Caco-2 (cell line): ENCODE measurements around the gene GALNT1. TPM values are rescaled to one million over a fixed set of nuclear protein-coding genes. Genes with fewer than 3 reads are reported as not detected.

ENCODE experiments used
- BruUV-seq: library from RNA; stranded (reverse); fragments of 400-500 nt; replicated peaks from 2 replicates; lab custom pipeline; 2021; lab: Mats Ljungman, UMichigan
- CTCF ChIA-PET: fragments of 300-600 bp; sonication (Branson Sonifier 250); formaldehyde crosslinking; loops from one replicate; lab custom pipeline; 2022; ENCODE audit warnings: antibody characterized with exemption; lab: Charles Lee
- POLR2A ChIA-PET: fragments of 300-600 bp; sonication (Branson Sonifier 250); formaldehyde crosslinking; loops from one replicate; lab custom pipeline; 2022; ENCODE audit warnings: antibody characterized with exemption; lab: Charles Lee
- DNase-seq, 2 experiments: peaks; one replicate each; pipeline versions ENCODE4 v3.0.0 to v3.0.0-alpha.2; 2020 to 2022
- H3K27me3 ChIP-seq: replicated peaks from 2 replicates; pipeline ENCODE4 v1.6.0; 2011; ENCODE audit warnings: low read length; ENCODE audit not compliant: control insufficient read depth, insufficient read depth
- H3K36me3 ChIP-seq: 2 replicates; pipeline ENCODE4 v1.5.1; 2011; ENCODE audit warnings: low read length; ENCODE audit not compliant: control insufficient read depth, insufficient read depth
- H3K4me1 ChIP-seq: fragments of 250-450 bp; sonication (Bioruptor Pico); 2 replicates; pipeline ENCODE4 v1.5.1; 2020; ENCODE audit warnings: mild to moderate bottlenecking
- H3K4me3 ChIP-seq: 2 replicates; pipeline ENCODE4 v1.5.1; 2011; ENCODE audit warnings: low read depth, mild to moderate bottlenecking, control low read depth, low read length
- H3K9me3 ChIP-seq: fragments of 250-450 bp; sonication (Bioruptor Pico); 2 replicates; pipeline ENCODE4 v1.5.1; 2020; ENCODE audit warnings: mild to moderate bottlenecking, moderate library complexity
- H3K27ac Mint-ChIP-seq: one replicate; pipeline ENCODE4 v1.8.0; 2022; ENCODE audit warnings: mixed read lengths; ENCODE audit not compliant: unreplicated experiment
- H3K27me3 Mint-ChIP-seq: one replicate; pipeline ENCODE4 v1.8.0; 2022; ENCODE audit warnings: mixed read lengths; ENCODE audit not compliant: insufficient read depth, unreplicated experiment
- H3K36me3 Mint-ChIP-seq: one replicate; pipeline ENCODE4 v1.8.0; 2022; ENCODE audit warnings: mild to moderate bottlenecking, mixed read lengths; ENCODE audit not compliant: insufficient read depth, unreplicated experiment
- H3K4me1 Mint-ChIP-seq: one replicate; pipeline ENCODE4 v1.8.0; 2022; ENCODE audit warnings: low read depth, mixed read lengths; ENCODE audit not compliant: unreplicated experiment
- H3K4me3 Mint-ChIP-seq: one replicate; pipeline ENCODE4 v1.8.0; 2022; ENCODE audit warnings: mild to moderate bottlenecking, moderate library complexity, mixed read lengths; ENCODE audit not compliant: unreplicated experiment
- H3K9me3 Mint-ChIP-seq: one replicate; pipeline ENCODE4 v1.8.0; 2022; ENCODE audit warnings: mixed read lengths; ENCODE audit not compliant: unreplicated experiment
- intact Hi-C: fragments of 100-400 bp; cut with micrococcal nuclease; formaldehyde crosslinking; loops from one replicate; pipeline ENCODE4 v1.10.0; 2022; ENCODE audit not compliant: unreplicated experiment
- total RNA-seq: library from RNA; stranded (reverse); gene quantifications from 2 replicates; pipeline ENCODE4 v1.2.3, GENCODE V29; 2022
- TF ChIP-seq, protein P1 (sequence below), 2 experiments: fragments of 200-600 bp in 1 of 2; IDR thresholded peaks; 1 replicate in 1 of 2; 2 replicates in 1 of 2; pipeline versions ENCODE4 v1.5.1 to v1.8.0; 2011 to 2022; ENCODE audit warnings: antibody characterized with exemption in 1 of 2, control low read depth in 1 of 2, inconsistent platforms in 1 of 2, low read depth in 1 of 2, low read length in 1 of 2, mild to moderate bottlenecking in 1 of 2, moderate library complexity in 1 of 2; ENCODE audit not compliant: insufficient read depth in 1 of 2, severe bottlenecking in 1 of 2, unreplicated experiment in 1 of 2

The GALNT1 gene
- total RNA-seq, 1 experiment from 2014 or later, result 53.6 TPM

DNA sequence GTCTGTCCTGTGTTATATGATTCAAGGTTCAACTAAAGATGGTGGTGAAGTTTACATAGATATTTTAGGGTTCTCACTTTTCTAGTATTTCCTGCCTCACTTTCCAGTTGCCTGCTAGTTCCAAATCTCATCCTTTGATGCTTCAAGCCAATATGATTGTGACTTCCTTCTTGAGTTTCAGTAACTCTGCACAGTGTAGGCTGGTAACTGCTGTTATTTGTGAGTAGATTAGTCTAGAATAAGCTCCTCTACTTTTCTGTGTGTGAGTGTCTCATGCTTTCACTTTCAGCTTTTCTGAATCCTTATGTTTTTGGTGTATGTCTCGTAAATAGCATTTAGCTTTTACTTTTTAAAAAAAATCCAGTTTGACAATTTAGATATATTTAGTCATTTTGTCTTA lies 42.6 kb downstream of the GALNT1 start:
- no peaks in the 10 kb centered on the region for H3K9me3 ChIP-seq
- H3K36me3 ChIP-seq, result no peaks in the 10 kb centered on the region
- Mint-ChIP-seq H3K9me3 (peaks cover 14% of the 10 kb centered on the region), H3K27ac (no peak overlapping the region), H3K36me3 (peaks cover 7% of the 10 kb centered on the region), H3K27me3 (no peaks in the 10 kb centered on the region), H3K4me3 (no peak overlapping the region), H3K4me1 (no peaks in the 10 kb centered on the region)
- no peaks in the 10 kb centered on the region for H3K27me3 ChIP-seq
- H3K4me1 ChIP-seq, result no peaks in the 10 kb centered on the region
- CTCF ChIA-PET, result no interaction called here
- no peak for DNase-seq
- TF ChIP-seq, protein P1, sequence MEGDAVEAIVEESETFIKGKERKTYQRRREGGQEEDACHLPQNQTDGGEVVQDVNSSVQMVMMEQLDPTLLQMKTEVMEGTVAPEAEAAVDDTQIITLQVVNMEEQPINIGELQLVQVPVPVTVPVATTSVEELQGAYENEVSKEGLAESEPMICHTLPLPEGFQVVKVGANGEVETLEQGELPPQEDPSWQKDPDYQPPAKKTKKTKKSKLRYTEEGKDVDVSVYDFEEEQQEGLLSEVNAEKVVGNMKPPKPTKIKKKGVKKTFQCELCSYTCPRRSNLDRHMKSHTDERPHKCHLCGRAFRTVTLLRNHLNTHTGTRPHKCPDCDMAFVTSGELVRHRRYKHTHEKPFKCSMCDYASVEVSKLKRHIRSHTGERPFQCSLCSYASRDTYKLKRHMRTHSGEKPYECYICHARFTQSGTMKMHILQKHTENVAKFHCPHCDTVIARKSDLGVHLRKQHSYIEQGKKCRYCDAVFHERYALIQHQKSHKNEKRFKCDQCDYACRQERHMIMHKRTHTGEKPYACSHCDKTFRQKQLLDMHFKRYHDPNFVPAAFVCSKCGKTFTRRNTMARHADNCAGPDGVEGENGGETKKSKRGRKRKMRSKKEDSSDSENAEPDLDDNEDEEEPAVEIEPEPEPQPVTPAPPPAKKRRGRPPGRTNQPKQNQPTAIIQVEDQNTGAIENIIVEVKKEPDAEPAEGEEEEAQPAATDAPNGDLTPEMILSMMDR (IDR thresholded peaks at IDR 0.05; ENCODE audit: insufficient read depth in 1 of 2, low read depth in 1 of 2, low read length in 1 of 2, severe bottlenecking in 1 of 2, unreplicated experiment in 1 of 2), result no peak
- no TSS peak for BruUV-seq
- POLR2A ChIA-PET, result no interaction called here
- no peak overlapping the region for H3K4me3 ChIP-seq
- intact Hi-C loops, result no loop called here

DNA sequence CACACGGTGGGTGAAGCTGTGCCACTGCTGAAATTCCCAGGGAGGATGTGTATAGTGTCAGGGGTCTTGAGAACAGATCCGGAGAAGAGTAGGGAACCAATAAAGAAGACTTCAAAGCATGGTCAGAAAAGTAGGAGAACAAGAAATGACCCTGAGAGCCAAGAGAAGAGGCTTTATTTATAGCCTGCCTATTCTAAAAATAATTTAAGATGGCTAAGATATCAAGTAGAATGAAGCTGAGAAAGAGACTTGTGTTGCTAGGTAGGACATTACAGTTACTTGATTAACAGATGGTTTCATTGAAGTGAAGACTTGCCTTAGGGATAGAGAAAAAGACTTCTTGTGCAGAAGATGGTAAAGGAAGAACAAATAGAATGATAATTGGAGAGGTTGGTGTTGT lies 43.7 kb downstream of the GALNT1 start:
- ChIA-PET POLR2A (no interaction called here), CTCF (no interaction called here)
- no peaks in the 10 kb centered on the region for H3K9me3 ChIP-seq
- Mint-ChIP-seq H3K4me3 (no peak overlapping the region), H3K9me3 (peaks cover 14% of the 10 kb centered on the region), H3K4me1 (no peaks in the 10 kb centered on the region), H3K27ac (no peak overlapping the region), H3K36me3 (peaks cover 7% of the 10 kb centered on the region), H3K27me3 (no peaks in the 10 kb centered on the region)
- H3K27me3 ChIP-seq, result no peaks in the 10 kb centered on the region
- no peaks in the 10 kb centered on the region for H3K4me1 ChIP-seq
- TF ChIP-seq, protein P1 (IDR thresholded peaks at IDR 0.05; ENCODE audit: insufficient read depth in 1 of 2, low read depth in 1 of 2, low read length in 1 of 2, severe bottlenecking in 1 of 2, unreplicated experiment in 1 of 2), result no peak
- BruUV-seq, result no TSS peak
- no peak for DNase-seq
- H3K36me3 ChIP-seq, result no peaks in the 10 kb centered on the region
- H3K4me3 ChIP-seq, result no peak overlapping the region
- intact Hi-C loops, result no loop called here

DNA sequence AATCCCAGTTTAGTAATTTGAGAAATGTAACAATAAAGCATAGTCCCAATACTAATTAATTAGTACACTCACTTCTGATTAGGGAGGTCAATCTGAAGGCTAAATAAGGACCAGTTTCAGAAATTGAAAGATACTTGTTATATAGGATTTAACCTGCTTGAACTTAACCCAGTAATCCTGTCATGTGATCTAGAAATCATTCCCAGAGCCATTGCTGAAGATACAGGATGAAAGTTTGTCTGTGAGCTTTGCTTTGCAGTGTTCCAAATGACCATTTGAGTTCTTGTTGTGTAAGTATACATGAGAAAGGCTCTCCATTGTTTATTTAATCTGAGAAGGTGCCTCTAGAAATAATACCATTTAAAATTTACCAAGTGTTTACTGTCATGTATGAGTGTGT lies 52.2 kb downstream of the GALNT1 start:
- Mint-ChIP-seq H3K36me3 (peaks cover 4% of the 10 kb centered on the region), H3K27me3 (no peaks in the 10 kb centered on the region), H3K4me3 (no peak overlapping the region), H3K27ac (no peak overlapping the region), H3K9me3 (peaks cover 6% of the 10 kb centered on the region), H3K4me1 (peaks cover 5% of the 10 kb centered on the region)
- Histone ChIP-seq H3K9me3 (no peaks in the 10 kb centered on the region), H3K27me3 (no peaks in the 10 kb centered on the region), H3K4me3 (no peak overlapping the region), H3K36me3 (no peaks in the 10 kb centered on the region), H3K4me1 (no peaks in the 10 kb centered on the region)
- POLR2A ChIA-PET, result no interaction called here
- CTCF ChIA-PET, result no interaction called here
- TF ChIP-seq, protein P1 (IDR thresholded peaks at IDR 0.05; ENCODE audit: insufficient read depth in 1 of 2, low read depth in 1 of 2, low read length in 1 of 2, severe bottlenecking in 1 of 2, unreplicated experiment in 1 of 2), result no peak
- DNase-seq, result no peak
- BruUV-seq, result no TSS peak
- intact Hi-C loops, result no loop called here
